Keratinocyte (primary cell): ENCODE results near the gene UBE2N. TPM values are rescaled to one million over a fixed set of nuclear protein-coding genes. Genes with fewer than 3 reads are reported as not detected.
A peak's percentile ranks its signal among the peaks of the same experiment; 100 is the strongest.

Experiments
- DNase-seq: peaks from one replicate; pipeline ENCODE4 v3.0.0-alpha.2; 2011; ENCODE audit warnings: low read depth, missing footprints, low spot score
- FAIRE-seq: peaks from 2 replicates; lab custom pipeline; 2011; peaks lifted over from hg19 to GRCh38; lab: Jason Lieb, UNC
- H2AFZ ChIP-seq: 2 replicates; pipeline ENCODE4 v1.6.0; 2012; ENCODE audit warnings: low read length, control low read depth, inconsistent platforms; ENCODE audit not compliant: control insufficient read depth
- H3K27ac ChIP-seq: 2 replicates; pipeline ENCODE4 v1.5.1; 2011; ENCODE audit warnings: low read length; ENCODE audit not compliant: control insufficient read depth, insufficient read depth
- H3K27me3 ChIP-seq: 3 replicates; pipeline ENCODE4 v1.6.0; 2011; ENCODE audit warnings: low read length; ENCODE audit not compliant: control insufficient read depth, insufficient read depth; ENCODE audit errors: extremely low read depth
- H3K36me3 ChIP-seq, 2 experiments: 2 replicates in 1 of 2; 3 replicates in 1 of 2; pipeline ENCODE4 v1.5.1; 2011; ENCODE audit warnings: low read length in 2 of 2, mild to moderate bottlenecking in 1 of 2; ENCODE audit not compliant: control insufficient read depth in 2 of 2, insufficient read depth in 2 of 2; ENCODE audit errors: extremely low read depth in 1 of 2
- H3K4me1 ChIP-seq: 3 replicates; pipeline ENCODE4 v1.5.1; 2011; ENCODE audit warnings: low read length; ENCODE audit not compliant: control insufficient read depth, insufficient read depth; ENCODE audit errors: extremely low read depth
- H3K4me2 ChIP-seq: 3 replicates; pipeline ENCODE4 v1.6.0; 2011; ENCODE audit warnings: low read depth, low read length; ENCODE audit not compliant: control insufficient read depth, insufficient read depth; ENCODE audit errors: extremely low read depth
- H3K4me3 ChIP-seq, 3 experiments: fragments of 200-600 bp in 1 of 3; sonication (generic) in 1 of 3; 2 replicates in 2 of 3; 3 replicates in 1 of 3; pipeline ENCODE4 v1.5.1; 2011 to 2016; ENCODE audit warnings: low read length in 3 of 3, mild to moderate bottlenecking in 3 of 3, control low read depth in 2 of 3, inconsistent platforms in 1 of 3, low read depth in 1 of 3, mixed read lengths in 1 of 3, mixed run types in 1 of 3, moderate library complexity in 1 of 3; ENCODE audit not compliant: control insufficient read depth in 2 of 3, insufficient read depth in 2 of 3; ENCODE audit errors: extremely low read depth in 1 of 3
- H3K79me2 ChIP-seq: 2 replicates; pipeline ENCODE4 v1.6.0; 2012; ENCODE audit warnings: low read length; ENCODE audit not compliant: control insufficient read depth, insufficient read depth
- H3K9ac ChIP-seq: 3 replicates; pipeline ENCODE4 v1.6.0; 2011; ENCODE audit warnings: low read length; ENCODE audit not compliant: control insufficient read depth, insufficient read depth; ENCODE audit errors: extremely low read depth
- H3K9me1 ChIP-seq: 3 replicates; pipeline ENCODE4 v1.6.0; 2011; ENCODE audit warnings: low read length; ENCODE audit not compliant: control insufficient read depth, insufficient read depth; ENCODE audit errors: extremely low read depth
- H3K9me3 ChIP-seq: 2 replicates; pipeline ENCODE4 v1.5.1; 2012; ENCODE audit warnings: low read depth, low read length; ENCODE audit not compliant: control insufficient read depth
- H4K20me1 ChIP-seq: 3 replicates; pipeline ENCODE4 v1.6.0; 2011; ENCODE audit warnings: low read length; ENCODE audit not compliant: control insufficient read depth, insufficient read depth; ENCODE audit errors: extremely low read depth
- CTCF ChIP-seq, 3 experiments: IDR thresholded peaks in 1 of 3; conservative IDR thresholded peaks in 1 of 3; optimal IDR thresholded peaks in 1 of 3; 2 replicates in 2 of 3; 3 replicates in 1 of 3; pipeline versions ENCODE3 to v1.5.1; 2011; ENCODE audit warnings: low read length in 3 of 3, mild to moderate bottlenecking in 3 of 3, moderate library complexity in 2 of 3, control low read depth in 1 of 3, inconsistent platforms in 1 of 3; ENCODE audit not compliant: insufficient read depth in 2 of 3; ENCODE audit errors: extremely low read depth in 1 of 3
- EZH2 ChIP-seq: IDR thresholded peaks from one replicate; pipeline ENCODE4 v1.6.1; 2012; ENCODE audit warnings: inconsistent platforms, mild to moderate bottlenecking, low read length, moderate library complexity
- dilution Hi-C: fragments of 300-500 bp; cut with MboI; formaldehyde crosslinking; loops from one replicate; pipeline ENCODE4 v1.7.0; 2020; ENCODE audit warnings: low sequenced_read_pairs; ENCODE audit not compliant: extremely low pct_ligation_motif_present
- polyA plus RNA-seq, 5 experiments: library from polyadenylated mRNA; depleted of rRNA in 3 of 5; stranded (reverse) in 3 of 5; stranded (forward) in 1 of 5; unstranded in 1 of 5; fragments of >200 nt; gene quantifications; 1 replicate in 1 of 5; 2 replicates in 3 of 5; 3 replicates in 1 of 5; pipeline versions ENCODE4 v1.2.1 to v1.2.3, GENCODE V29; 2011 to 2012; ENCODE audit warnings: missing spikeins in 2 of 5, low read depth in 1 of 5, low replicate concordance in 1 of 5

The UBE2N gene
- polyA plus RNA-seq, 1 donor (not counting 4 experiments of a cell fraction or from before 2014, with no cell fraction given): 218 TPM

GRCh38 chr12:93476555-93476954 lies 34.8 kb upstream of the UBE2N start:
- FAIRE-seq (no peak), DNase-seq (no peak)
- H3K4me3 ChIP-seq: no peak overlapping the region
- peaks cover 20% of the 10 kb centered on the region for H3K79me2 ChIP-seq
- H3K9ac ChIP-seq: no peak overlapping the region
- H3K9me1 ChIP-seq: no peaks in the 10 kb centered on the region
- H3K4me1 ChIP-seq: no peaks in the 10 kb centered on the region
- H3K27ac ChIP-seq: no peak overlapping the region
- dilution Hi-C loops: no loop called here
- no peak overlapping the region for H2AFZ ChIP-seq
- H3K36me3 ChIP-seq: peaks cover 10 to 13% of the 10 kb centered on the region in 2 experiments
- no peaks in the 10 kb centered on the region for H4K20me1 ChIP-seq
- TF ChIP-seq EZH2: no peak
- TF ChIP-seq CTCF (optimal IDR thresholded peaks at IDR 0.05 in 1 of 3, IDR thresholded peaks at IDR 0.05 in 1 of 3, conservative IDR thresholded peaks at IDR 0.05 in 1 of 3; ENCODE audit: extremely low read depth in 1 of 3, insufficient read depth in 2 of 3, low read length in 3 of 3): no peak
- H3K27me3 ChIP-seq: no peaks in the 10 kb centered on the region
- H3K9me3 ChIP-seq: no peaks in the 10 kb centered on the region
- H3K4me2 ChIP-seq: no peak overlapping the region

- dilution Hi-C loops: no loop called here
- TF ChIP-seq CTCF (optimal IDR thresholded peaks at IDR 0.05 in 1 of 3, IDR thresholded peaks at IDR 0.05 in 1 of 3, conservative IDR thresholded peaks at IDR 0.05 in 1 of 3; ENCODE audit: extremely low read depth in 1 of 3, insufficient read depth in 2 of 3, low read length in 3 of 3): no peak
- TF ChIP-seq EZH2: no peak
- no peak overlapping the region for H3K9ac ChIP-seq
- H2AFZ ChIP-seq: no peak overlapping the region
- peak overlapping the region; percentile 84 for H3K4me2 ChIP-seq
- H3K79me2 ChIP-seq: peaks cover 50% of the 10 kb centered on the region
- H3K4me3 ChIP-seq: no peak overlapping the region
- H3K9me1 ChIP-seq: no peaks in the 10 kb centered on the region
- peaks cover 11% of the 10 kb centered on the region for H3K4me1 ChIP-seq
- H3K36me3 ChIP-seq: peaks cover 6 to 7% of the 10 kb centered on the region in 2 experiments
- H3K9me3 ChIP-seq: no peaks in the 10 kb centered on the region
- no peak for FAIRE-seq
- no peak for DNase-seq
- no peaks in the 10 kb centered on the region for H4K20me1 ChIP-seq
- H3K27ac ChIP-seq: no peak overlapping the region
- H3K27me3 ChIP-seq: no peaks in the 10 kb centered on the region
Measured at GRCh38 chr12:93469386-93469785, 27.6 kb upstream of the UBE2N start.
